ENCODE measurements around the gene FSTL4. TPM values are rescaled to one million over a fixed set of nuclear protein-coding genes. Genes with fewer than 3 reads are reported as not detected.

Gene FSTL4
- total and polyA plus RNA-seq, 2 of the 4 experiments (the other 2 are of a cell fraction) = 0.18 TPM; not detected in 1

GRCh38 chr5:133357758-133358157, 254.6 kb downstream of the FSTL4 start:
- Histone ChIP-seq H3K18ac (ENCODE audit: low read depth, low read length) (no peak overlapping the region), H2BK20ac (ENCODE audit: low read depth, low read length) (no peak overlapping the region), H3K9me3 (ENCODE audit: control insufficient read depth, insufficient read depth, low read length) (no peaks in the 10 kb centered on the region), H3K23ac (ENCODE audit: low read depth, low read length) (no peak overlapping the region), H2AK5ac (ENCODE audit: low read depth, low read length) (no peak overlapping the region), H3K9ac (ENCODE audit: low read depth, low read length) (no peak overlapping the region), H3K9me1 (ENCODE audit: insufficient read depth, low read length) (no peaks in the 10 kb centered on the region), H4K8ac (ENCODE audit: low read depth in 2 of 2, low read length in 2 of 2) (no peak overlapping the region), H4K91ac (ENCODE audit: insufficient read depth, low read depth, low read length) (no peak overlapping the region), H2BK120ac (ENCODE audit: low read depth, low read length) (no peak overlapping the region), H3K27ac (ENCODE audit: insufficient read depth, low read length) (no peak overlapping the region), H2AFZ (replicated peaks; ENCODE audit: low read length, poor library complexity) (no peak overlapping the region), H2BK15ac (ENCODE audit: low read depth, low read length) (no peak overlapping the region), H3K4ac (ENCODE audit: low read depth, low read length) (no peak overlapping the region), H3K4me1 (ENCODE audit: control insufficient read depth, insufficient read depth, low read length) (no peaks in the 10 kb centered on the region), H3K56ac (ENCODE audit: extremely low read depth, insufficient read depth, low read length) (no peak overlapping the region), H2BK5ac (ENCODE audit: low read depth, low read length, poor library complexity, severe bottlenecking) (no peak overlapping the region), H4K20me1 (ENCODE audit: insufficient read depth, low read length) (no peaks in the 10 kb centered on the region), H4K5ac (ENCODE audit: low read depth, low read length) (no peak overlapping the region), H3K27me3 (ENCODE audit: control insufficient read depth, insufficient read depth, low read length) (peaks cover 14% of the 10 kb centered on the region), H3K36me3 (ENCODE audit: control insufficient read depth, insufficient read depth, low read length) (no peaks in the 10 kb centered on the region), H2AK9ac (replicated peaks; ENCODE audit: low read depth, low read length, poor library complexity) (no peak overlapping the region), H3K79me1 (ENCODE audit: low read depth in 1 of 2, low read length in 2 of 2) (no peaks in the 10 kb centered on the region), H3K14ac (replicated peaks; ENCODE audit: low read depth, low read length) (no peak overlapping the region), H3K4me2 (ENCODE audit: low read depth, low read length) (no peak overlapping the region), H3K4me3 (ENCODE audit: insufficient read depth, low read depth, low read length) (no peak overlapping the region)
- ChIA-PET CTCF (no interaction called here), POLR2A (ENCODE audit: unreplicated experiment) (no interaction called here)
- BruUV-seq (replicated peaks) = no TSS peak
- ATAC-seq (ENCODE audit: low read depth) (no peak), DNase-seq (no peak)
- intact Hi-C loops (cut with micrococcal nuclease) = no loop called here
- dilution Hi-C loops (cut with HindIII; ENCODE audit: low sequenced_read_pairs, unreplicated experiment) = no loop called here
- in situ Hi-C loops (cut with MboI; ENCODE audit: low sequenced_read_pairs) = no loop called here
- TF ChIP-seq ELK1 (IDR thresholded peaks at IDR 0.05; ENCODE audit: borderline replicate concordance, low read depth, low read length) (no peak), FOS (IDR thresholded peaks at IDR 0.05; ENCODE audit: low read depth, low read length) (no peak), RCOR1 (IDR thresholded peaks at IDR 0.05; ENCODE audit: insufficient replicate concordance, low read length) (no peak)
- 100% methylated on average over 1 of the region's 4 CpGs; no CpG with 5 or more reads in 1 of the 2 experiments for WGBS, 2 experiments (ENCODE audit: extremely low coverage in 2 of 2, insufficient read length in 1 of 2)

Data from IMR-90 (cell line).